H9 (cell line): Measurements from ENCODE around the gene CORIN. TPM values are rescaled to one million over a fixed set of nuclear protein-coding genes. Genes with fewer than 3 reads are reported as not detected.

Experiments
- DNase-seq: peaks from one replicate; pipeline ENCODE4 v3.0.0-alpha.2; 2017
- H2AFZ ChIP-seq: one replicate; pipeline ENCODE4 v1.6.1; 2013; ENCODE audit warnings: mild to moderate bottlenecking, low read length, control low read depth, moderate library complexity
- H2AK5ac ChIP-seq: 2 replicates; pipeline ENCODE4 v1.6.1; 2013; ENCODE audit warnings: low read length, control low read depth, mixed read lengths; ENCODE audit not compliant: insufficient read length
- H2BK120ac ChIP-seq: one replicate; pipeline ENCODE4 v1.6.1; 2013; ENCODE audit warnings: low read depth, mild to moderate bottlenecking, low read length, control low read depth, inconsistent platforms; ENCODE audit not compliant: poor library complexity, severe bottlenecking
- H2BK12ac ChIP-seq: 2 replicates; pipeline ENCODE4 v1.6.1; 2013; ENCODE audit warnings: low read length, control low read depth, mixed read lengths, low read depth; ENCODE audit not compliant: insufficient read length
- H2BK15ac ChIP-seq: 2 replicates; pipeline ENCODE4 v1.6.1; 2013; ENCODE audit warnings: low read depth, low read length, control low read depth
- H2BK20ac ChIP-seq: one replicate; pipeline ENCODE4 v1.6.1; 2013; ENCODE audit warnings: low read depth, mild to moderate bottlenecking, low read length, control low read depth, inconsistent platforms; ENCODE audit not compliant: poor library complexity, severe bottlenecking
- H2BK5ac ChIP-seq: 2 replicates; pipeline ENCODE4 v1.6.1; 2013; ENCODE audit warnings: low read length, control low read depth, mixed read lengths; ENCODE audit not compliant: insufficient read length
- H3K14ac ChIP-seq: 2 replicates; pipeline ENCODE4 v1.6.1; 2013; ENCODE audit warnings: low read length, control low read depth; ENCODE audit not compliant: insufficient read depth
- H3K18ac ChIP-seq: 2 replicates; pipeline ENCODE4 v1.6.1; 2013; ENCODE audit warnings: low read depth, mild to moderate bottlenecking, mixed read lengths, low read length, control low read depth; ENCODE audit not compliant: insufficient read length
- H3K23ac ChIP-seq: 2 replicates; pipeline ENCODE4 v1.6.1; 2013; ENCODE audit warnings: low read length, control low read depth, mixed read lengths, low read depth; ENCODE audit not compliant: insufficient read length
- H3K23me2 ChIP-seq: 2 replicates; pipeline ENCODE4 v1.6.1; 2013; ENCODE audit warnings: low read depth, mild to moderate bottlenecking, mixed read lengths, low read length, control low read depth; ENCODE audit not compliant: insufficient read length, poor library complexity, severe bottlenecking
- H3K27ac ChIP-seq: 2 replicates; pipeline ENCODE4 v1.5.1; 2013; ENCODE audit warnings: low read length, control low read depth, mixed read lengths, low read depth; ENCODE audit not compliant: insufficient read length
- H3K27me3 ChIP-seq: 2 replicates; pipeline ENCODE4 v1.6.1; 2013; ENCODE audit warnings: low read length, control low read depth, inconsistent platforms; ENCODE audit not compliant: insufficient read depth
- H3K4ac ChIP-seq: 2 replicates; pipeline ENCODE4 v1.6.1; 2013; ENCODE audit warnings: low read depth, mild to moderate bottlenecking, control low read depth, inconsistent platforms, low read length, moderate library complexity
- H3K4me1 ChIP-seq: 2 replicates; pipeline ENCODE4 v1.6.1; 2013; ENCODE audit warnings: low read length, control low read depth, inconsistent platforms; ENCODE audit not compliant: insufficient read depth
- H3K4me2 ChIP-seq: 2 replicates; pipeline ENCODE4 v1.6.1; 2013; ENCODE audit warnings: low read length, control low read depth, mixed read lengths; ENCODE audit not compliant: insufficient read length, insufficient read depth
- H3K56ac ChIP-seq: 2 replicates; pipeline ENCODE4 v1.6.1; 2013; ENCODE audit warnings: low read depth, mild to moderate bottlenecking, mixed read lengths, low read length, control low read depth; ENCODE audit not compliant: insufficient read length
- H3K79me1 ChIP-seq: 2 replicates; pipeline ENCODE4 v1.6.1; 2013; ENCODE audit warnings: low read depth, mild to moderate bottlenecking, moderate library complexity, low read length, control low read depth, inconsistent platforms; ENCODE audit not compliant: insufficient read depth, poor library complexity, severe bottlenecking
- H3K79me2 ChIP-seq: 2 replicates; pipeline ENCODE4 v1.6.1; 2013; ENCODE audit warnings: low read length, control low read depth, inconsistent platforms; ENCODE audit not compliant: insufficient read depth
- H3K9ac ChIP-seq: 2 replicates; pipeline ENCODE4 v1.6.1; 2013; ENCODE audit warnings: low read length, control low read depth, mixed read lengths; ENCODE audit not compliant: insufficient read length; ENCODE audit errors: extremely low read depth
- H3K9me3 ChIP-seq: one replicate; pipeline ENCODE4 v1.6.1; 2013; ENCODE audit warnings: low read depth, low read length, inconsistent platforms; ENCODE audit not compliant: control insufficient read depth
- H3T11ph ChIP-seq: one replicate; pipeline ENCODE4 v1.6.1; 2013; ENCODE audit warnings: mild to moderate bottlenecking, low read length, control low read depth, inconsistent platforms
- H4K20me1 ChIP-seq: one replicate; pipeline ENCODE4 v1.6.1; 2013; ENCODE audit not compliant: control insufficient read depth, insufficient read length, insufficient read depth
- H4K5ac ChIP-seq: 2 replicates; pipeline ENCODE4 v1.6.1; 2013; ENCODE audit warnings: low read depth, mild to moderate bottlenecking, mixed read lengths, low read length, control low read depth; ENCODE audit not compliant: insufficient read length
- H4K8ac ChIP-seq: replicated peaks from 2 replicates; pipeline ENCODE4 v1.6.1; 2013; ENCODE audit warnings: low read length, control low read depth, mixed read lengths, low read depth; ENCODE audit not compliant: insufficient read length
- H4K91ac ChIP-seq: 2 replicates; pipeline ENCODE4 v1.6.1; 2013; ENCODE audit warnings: low read depth, mild to moderate bottlenecking, moderate library complexity, mixed read lengths, low read length, control low read depth; ENCODE audit not compliant: insufficient read length
- H3K27ac Mint-ChIP-seq, 3 experiments: 2 replicates in 2 of 3; 3 replicates in 1 of 3; pipeline ENCODE4 v1.8.0; 2020 to 2021; ENCODE audit warnings: mixed read lengths in 3 of 3, mild to moderate bottlenecking in 1 of 3, moderate library complexity in 1 of 3
- H3K27me3 Mint-ChIP-seq: 2 replicates; pipeline ENCODE4 v1.8.0; 2021; ENCODE audit warnings: low read depth, mild to moderate bottlenecking, moderate library complexity, mixed read lengths
- H3K36me3 Mint-ChIP-seq, 3 experiments: 2 replicates in 2 of 3; 3 replicates in 1 of 3; pipeline ENCODE4 v1.8.0; 2020 to 2021; ENCODE audit warnings: low read depth in 3 of 3, mixed read lengths in 3 of 3; ENCODE audit not compliant: insufficient read depth in 1 of 3
- H3K4me1 Mint-ChIP-seq, 2 experiments: 2 replicates each; pipeline ENCODE4 v1.8.0; 2020; ENCODE audit warnings: mixed read lengths in 2 of 2
- H3K4me3 Mint-ChIP-seq, 2 experiments: 2 replicates in 1 of 2; 3 replicates in 1 of 2; pipeline ENCODE4 v1.8.0; 2020 to 2021; ENCODE audit warnings: mild to moderate bottlenecking in 2 of 2, mixed read lengths in 2 of 2, moderate library complexity in 1 of 2
- H3K9me3 Mint-ChIP-seq, 2 experiments: 2 replicates in 1 of 2; 3 replicates in 1 of 2; pipeline ENCODE4 v1.8.0; 2020; ENCODE audit warnings: mild to moderate bottlenecking in 2 of 2, mixed read lengths in 2 of 2, moderate library complexity in 1 of 2
- CTCF ChIP-seq: fragments of 200-600 bp; sonication (generic); conservative IDR thresholded peaks from 3 replicates; pipeline ENCODE4 v1.8.0; 2021; ENCODE audit warnings: antibody characterized with exemption, mild to moderate bottlenecking
- WGBS: extraction: QIAGEN DNeasy Blood & Tissue Kit; methylation state at CpG from one replicate; pipeline ENCODE4 v1.1.7; 2013; ENCODE audit warnings: missing lambda C conversion rate, low lambda C conversion rate, mixed read lengths; ENCODE audit not compliant: insufficient read length; ENCODE audit errors: extremely low coverage; 5-methylcytosine and 5-hydroxymethylcytosine counted together
- total RNA-seq: library from RNA; stranded (reverse); gene quantifications from 2 replicates; pipeline ENCODE4 v1.2.1, GENCODE V29; 2021

Gene CORIN
- total RNA-seq, 1 experiment from 2014 or later: 0.39 TPM

GRCh38 chr4:47873877-47874541 is 36.1 kb upstream of the CORIN start:
- no peak overlapping the region for H2BK5ac ChIP-seq
- H3K27ac ChIP-seq: no peak overlapping the region
- no peak overlapping the region for H2BK12ac ChIP-seq
- H3K4ac ChIP-seq: no peak overlapping the region
- H3K79me1 ChIP-seq: no peaks in the 10 kb centered on the region
- H3K23me2 ChIP-seq: no peaks in the 10 kb centered on the region
- H3T11ph ChIP-seq: no peak overlapping the region
- no peak overlapping the region for H3K23ac ChIP-seq
- WGBS: no CpG with 5 or more reads among the region's 3 CpGs
- H3K9me3 ChIP-seq: no peaks in the 10 kb centered on the region
- no peak overlapping the region for H2BK120ac ChIP-seq
- Mint-ChIP-seq H3K27ac (no peak overlapping the region), H3K4me3 (no peak overlapping the region), H3K9me3 (peaks cover 0 to 9% of the 10 kb centered on the region in 2 experiments; a peak in 2 of 5 replicates), H3K36me3 (peaks cover 53 to 74% (median 73%) of the 10 kb centered on the region in 3 experiments), H3K27me3 (no peaks in the 10 kb centered on the region), H3K4me1 (no peaks in the 10 kb centered on the region)
- H2AK5ac ChIP-seq: no peak overlapping the region
- no peaks in the 10 kb centered on the region for H4K20me1 ChIP-seq
- H3K79me2 ChIP-seq: no peaks in the 10 kb centered on the region
- no peak overlapping the region for H4K91ac ChIP-seq
- H3K4me2 ChIP-seq: no peak overlapping the region
- H3K27me3 ChIP-seq: no peaks in the 10 kb centered on the region
- H3K4me1 ChIP-seq: no peaks in the 10 kb centered on the region
- H4K8ac ChIP-seq: no peak overlapping the region
- no peak overlapping the region for H3K14ac ChIP-seq
- no peak overlapping the region for H3K9ac ChIP-seq
- no peak overlapping the region for H4K5ac ChIP-seq
- H2AFZ ChIP-seq: no peak overlapping the region
- H2BK15ac ChIP-seq: no peak overlapping the region
- TF ChIP-seq CTCF: no peak
- no peak overlapping the region for H3K56ac ChIP-seq
- no peak overlapping the region for H3K18ac ChIP-seq
- DNase-seq: no peak
- no peak overlapping the region for H2BK20ac ChIP-seq
